Astrocyte of the spinal cord (primary cell): Measurements from ENCODE around the gene LFNG.
"Not testable (repeated sequence)": the region's sequence is repeated elsewhere in the genome, so short reads cannot be mapped to it uniquely, and the experiment has no call there.

Source experiments
- DNase-seq: peaks from one replicate; pipeline ENCODE4 v3.0.0; 2011; ENCODE audit warnings: low read depth, low spot score
- H3K4me3 ChIP-seq: 2 replicates; pipeline ENCODE4 v1.5.1; 2011; ENCODE audit warnings: low read depth, mild to moderate bottlenecking, low read length, moderate library complexity
- CTCF ChIP-seq: IDR thresholded peaks from 2 replicates; pipeline ENCODE4 v1.5.1; 2012; ENCODE audit warnings: low read depth, mild to moderate bottlenecking, low read length, inconsistent platforms
- in situ Hi-C: cut with HindIII; loops from 2 replicates; pipeline ENCODE4 v1.10.0; 2017; ENCODE audit warnings: low sequenced_read_pairs

The LFNG gene

GRCh38 chr7:2529161-2530070 lies 9.8 kb downstream of the LFNG start:
- in situ Hi-C loops = no loop called here
- DNase-seq = peak; percentile 60
- H3K4me3 ChIP-seq = no peak overlapping the region
- no peak for TF ChIP-seq CTCF

- no peak for DNase-seq
- TF ChIP-seq CTCF = no peak
- in situ Hi-C loops = no loop called here
- H3K4me3 ChIP-seq = no peak overlapping the region
Measured at GRCh38 chr7:2530071-2530987, 10.8 kb downstream of the LFNG start.

- H3K4me3 ChIP-seq, DNase-seq, in situ Hi-C loops: not testable (repeated sequence)
Measured at GRCh38 chr7:2530994-2531795, 11.6 kb downstream of the LFNG start.

GRCh38 chr7:2531796-2532110 lies 12.2 kb downstream of the LFNG start:
- H3K4me3 ChIP-seq, DNase-seq, in situ Hi-C loops: not testable (repeated sequence)

- in situ Hi-C loops, DNase-seq, H3K4me3 ChIP-seq: not testable (repeated sequence)
Measured at GRCh38 chr7:2532199-2532772, 12.7 kb downstream of the LFNG start.

GRCh38 chr7:2532816-2533215 lies 13.2 kb downstream of the LFNG start:
- DNase-seq, in situ Hi-C loops, H3K4me3 ChIP-seq: not testable (repeated sequence)

- in situ Hi-C loops, H3K4me3 ChIP-seq, DNase-seq: not testable (repeated sequence)
Measured at GRCh38 chr7:2533566-2533965, 14.0 kb downstream of the LFNG start.

GRCh38 chr7:2534214-2534613 lies 14.6 kb downstream of the LFNG start:
- in situ Hi-C loops, H3K4me3 ChIP-seq, DNase-seq: not testable (repeated sequence)

- DNase-seq, H3K4me3 ChIP-seq, in situ Hi-C loops: not testable (repeated sequence)
Measured at GRCh38 chr7:2535872-2536627, 16.5 kb downstream of the LFNG start.
